Ovary (tissue), 3 donors: Measurements from ENCODE around the gene ZNF609.

Experiments
- POLR2A ChIP-seq: fragments of 450-650 bp; IDR thresholded peaks from one replicate; pipeline ENCODE4 v1.6.1; 2017; ENCODE audit warnings: antibody characterized with exemption, mild to moderate bottlenecking, moderate library complexity
- TF ChIP-seq, protein P1 (sequence below), 3 donors: fragments of 450-650 bp in 2 of 3; fragments of 200-600 bp in 1 of 3; IDR thresholded peaks; one replicate each; pipeline versions ENCODE4 v1.5.1 to v1.8.0; 2016 to 2022; ENCODE audit warnings: antibody characterized with exemption in 3 of 3, mild to moderate bottlenecking in 1 of 3
- donor health status: DM: no; HTN: no; CAD: no.

GRCh38 chr15:64507845-64508244, 47.5 kb downstream of the ZNF609 start:
- TF ChIP-seq, protein P1, sequence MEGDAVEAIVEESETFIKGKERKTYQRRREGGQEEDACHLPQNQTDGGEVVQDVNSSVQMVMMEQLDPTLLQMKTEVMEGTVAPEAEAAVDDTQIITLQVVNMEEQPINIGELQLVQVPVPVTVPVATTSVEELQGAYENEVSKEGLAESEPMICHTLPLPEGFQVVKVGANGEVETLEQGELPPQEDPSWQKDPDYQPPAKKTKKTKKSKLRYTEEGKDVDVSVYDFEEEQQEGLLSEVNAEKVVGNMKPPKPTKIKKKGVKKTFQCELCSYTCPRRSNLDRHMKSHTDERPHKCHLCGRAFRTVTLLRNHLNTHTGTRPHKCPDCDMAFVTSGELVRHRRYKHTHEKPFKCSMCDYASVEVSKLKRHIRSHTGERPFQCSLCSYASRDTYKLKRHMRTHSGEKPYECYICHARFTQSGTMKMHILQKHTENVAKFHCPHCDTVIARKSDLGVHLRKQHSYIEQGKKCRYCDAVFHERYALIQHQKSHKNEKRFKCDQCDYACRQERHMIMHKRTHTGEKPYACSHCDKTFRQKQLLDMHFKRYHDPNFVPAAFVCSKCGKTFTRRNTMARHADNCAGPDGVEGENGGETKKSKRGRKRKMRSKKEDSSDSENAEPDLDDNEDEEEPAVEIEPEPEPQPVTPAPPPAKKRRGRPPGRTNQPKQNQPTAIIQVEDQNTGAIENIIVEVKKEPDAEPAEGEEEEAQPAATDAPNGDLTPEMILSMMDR (IDR thresholded peaks at IDR 0.05) = no peak
- no peak for TF ChIP-seq POLR2A
